RCC 7860 (cell line): ENCODE measurements around the gene ZCCHC24.
"Not testable (repeated sequence)": the region's sequence is repeated elsewhere in the genome, so short reads cannot be mapped to it uniquely, and the experiment has no call there.

Experiments
- DNase-seq: peaks from one replicate; pipeline ENCODE4 v3.0.0-alpha.2; 2015; ENCODE audit warnings: low spot score
- FAIRE-seq: peaks from 2 replicates; lab custom pipeline; 2012; peaks lifted over from hg19 to GRCh38; lab: Jason Lieb, UNC

ZCCHC24 gene

DNA sequence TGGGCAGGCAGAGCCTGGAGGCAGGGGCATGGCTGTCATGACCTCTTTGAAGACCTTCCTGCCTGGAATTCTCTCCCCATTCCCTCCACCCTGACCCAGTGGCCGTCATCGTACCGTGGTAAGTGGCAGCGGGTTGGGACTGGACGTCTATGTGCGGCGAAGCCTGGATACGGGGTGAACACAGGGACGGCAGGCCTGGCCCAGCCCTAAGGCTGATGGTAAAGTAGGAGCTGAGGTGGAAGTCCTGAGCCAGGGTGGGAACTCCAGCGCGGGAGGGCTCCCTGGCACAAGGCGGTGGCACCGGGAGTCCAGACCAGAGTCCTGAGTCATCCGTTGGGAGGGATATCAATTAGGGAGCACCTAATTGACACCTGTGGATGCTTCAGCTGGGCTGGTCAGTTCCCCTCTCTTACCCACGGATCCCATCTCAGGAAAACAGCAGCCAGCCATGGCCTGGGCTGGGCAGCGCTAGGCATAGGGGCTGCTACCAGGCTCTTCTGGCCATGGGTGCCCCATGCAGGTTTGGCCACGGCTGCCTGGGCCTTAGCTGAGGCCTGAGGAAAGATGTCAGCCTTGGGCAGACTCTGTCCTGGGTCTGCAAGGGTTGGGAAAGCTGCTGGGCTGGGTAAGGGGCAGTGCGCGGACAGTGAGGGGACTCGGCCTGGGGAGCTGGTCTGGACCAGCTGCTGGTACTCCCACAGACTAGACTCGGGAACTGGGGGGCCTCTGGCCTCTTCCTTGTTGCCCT is 94.8 kb downstream of the ZCCHC24 start:
- no peak for DNase-seq
- no peak for FAIRE-seq

DNA sequence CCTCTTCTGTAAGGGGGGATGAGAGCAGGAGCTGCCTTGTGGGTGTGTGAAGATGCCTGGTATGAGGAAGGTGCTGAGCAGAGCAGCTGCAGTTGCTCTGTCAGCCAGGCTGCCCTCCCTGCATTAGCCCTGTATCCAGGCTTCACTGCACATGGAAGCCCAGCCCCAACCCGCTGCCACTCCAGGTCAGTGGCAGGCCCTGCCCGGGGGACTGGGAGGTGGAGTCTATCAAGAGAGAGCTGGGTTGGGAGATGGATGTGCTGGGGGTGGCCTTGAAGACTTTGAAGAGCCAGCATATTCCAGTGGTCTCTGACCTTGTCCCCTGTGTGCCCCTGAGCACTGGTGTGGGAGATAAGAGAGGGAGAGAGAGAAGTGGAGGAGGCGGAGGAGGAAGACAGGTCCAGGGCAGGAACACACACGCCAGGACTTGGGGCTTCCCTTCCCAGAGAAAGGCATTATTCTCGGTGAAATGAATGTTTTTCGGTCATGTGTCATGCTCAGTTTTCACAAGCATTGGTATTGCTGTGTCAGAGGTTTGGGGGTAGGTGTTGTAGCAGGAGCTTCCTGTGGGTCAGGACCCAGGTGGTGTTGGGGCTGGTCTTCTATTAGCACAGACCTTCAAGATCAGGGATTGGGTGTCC is 95.5 kb downstream of the ZCCHC24 start:
- DNase-seq: no peak
- no peak for FAIRE-seq

DNA sequence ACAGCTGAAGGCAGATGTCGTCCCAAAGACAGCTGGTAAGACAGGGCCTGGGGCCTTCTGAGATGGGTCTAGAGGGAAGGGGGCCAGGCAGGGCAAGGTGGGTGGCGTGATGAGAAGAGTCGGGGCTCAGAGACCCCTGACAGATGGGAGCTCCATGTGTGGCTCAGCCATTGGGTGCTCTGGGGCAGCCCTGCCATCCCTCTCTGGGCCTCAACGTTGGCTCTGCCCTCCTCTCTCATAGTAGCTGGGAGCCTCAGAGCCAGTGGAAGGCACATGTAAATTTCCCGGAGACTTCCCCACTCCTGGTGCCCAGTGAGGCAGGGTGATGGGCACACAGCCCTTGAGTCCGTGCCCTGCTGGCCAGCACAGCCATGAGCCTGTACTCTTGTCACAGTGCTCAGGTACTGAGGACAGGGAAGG is 96.3 kb downstream of the ZCCHC24 start:
- DNase-seq: no peak
- no peak for FAIRE-seq

DNA sequence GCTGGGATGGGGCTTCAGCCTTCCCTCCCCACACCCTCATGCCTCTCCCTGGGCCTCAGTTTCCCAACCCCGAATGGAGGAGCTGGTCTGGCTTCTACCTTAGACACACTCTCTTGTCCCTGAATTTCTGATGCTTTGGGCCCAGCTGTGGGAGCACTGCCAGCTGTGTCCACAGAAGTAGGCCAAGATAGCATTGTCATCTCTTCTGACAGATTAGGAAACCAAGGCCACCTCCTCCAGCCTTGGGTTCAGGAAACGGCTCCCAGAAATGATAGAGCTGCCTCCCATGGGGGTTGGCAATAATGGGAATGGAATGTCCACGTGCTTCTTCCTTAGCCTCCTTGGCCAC is 96.8 kb downstream of the ZCCHC24 start:
- DNase-seq: no peak
- no peak for FAIRE-seq

DNA sequence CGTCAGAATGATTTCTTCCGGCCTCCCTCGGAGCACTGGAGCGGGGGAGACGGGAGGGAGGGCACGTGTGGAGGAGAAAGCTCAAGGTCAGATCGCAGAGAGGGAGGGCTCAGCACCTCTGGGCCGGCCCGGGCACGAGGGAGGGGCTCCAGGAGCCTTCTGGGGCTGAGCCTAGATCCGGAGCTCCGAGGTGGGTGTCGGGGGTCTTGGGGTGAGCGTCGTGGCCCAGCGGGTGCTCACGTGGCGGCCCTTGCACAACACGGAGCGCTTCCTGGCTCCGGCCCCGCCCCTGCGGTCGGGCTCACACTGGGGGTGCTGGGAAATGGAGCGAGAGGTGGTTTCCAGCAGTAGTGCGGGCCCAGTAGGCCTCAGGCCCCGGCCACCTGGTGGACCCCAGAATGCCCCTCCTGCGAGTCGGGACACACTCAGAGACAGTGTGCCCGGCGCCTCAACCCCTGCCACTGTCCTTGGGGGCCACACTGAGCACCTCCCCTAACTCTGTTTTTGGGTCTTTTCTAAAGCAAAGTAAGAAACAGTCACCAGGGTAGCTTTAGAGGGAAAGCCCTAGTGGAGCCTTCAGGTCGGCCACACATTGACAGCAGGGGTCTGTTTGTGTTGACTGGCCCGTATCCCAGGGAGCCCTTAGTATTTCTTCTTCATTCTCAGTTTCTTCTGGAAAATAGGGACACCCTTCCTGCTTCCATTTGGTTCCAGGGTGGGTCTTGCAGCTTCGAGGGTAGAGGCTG is 97.4 kb downstream of the ZCCHC24 start:
- FAIRE-seq (no peak), DNase-seq (peak; percentile 51)

DNA sequence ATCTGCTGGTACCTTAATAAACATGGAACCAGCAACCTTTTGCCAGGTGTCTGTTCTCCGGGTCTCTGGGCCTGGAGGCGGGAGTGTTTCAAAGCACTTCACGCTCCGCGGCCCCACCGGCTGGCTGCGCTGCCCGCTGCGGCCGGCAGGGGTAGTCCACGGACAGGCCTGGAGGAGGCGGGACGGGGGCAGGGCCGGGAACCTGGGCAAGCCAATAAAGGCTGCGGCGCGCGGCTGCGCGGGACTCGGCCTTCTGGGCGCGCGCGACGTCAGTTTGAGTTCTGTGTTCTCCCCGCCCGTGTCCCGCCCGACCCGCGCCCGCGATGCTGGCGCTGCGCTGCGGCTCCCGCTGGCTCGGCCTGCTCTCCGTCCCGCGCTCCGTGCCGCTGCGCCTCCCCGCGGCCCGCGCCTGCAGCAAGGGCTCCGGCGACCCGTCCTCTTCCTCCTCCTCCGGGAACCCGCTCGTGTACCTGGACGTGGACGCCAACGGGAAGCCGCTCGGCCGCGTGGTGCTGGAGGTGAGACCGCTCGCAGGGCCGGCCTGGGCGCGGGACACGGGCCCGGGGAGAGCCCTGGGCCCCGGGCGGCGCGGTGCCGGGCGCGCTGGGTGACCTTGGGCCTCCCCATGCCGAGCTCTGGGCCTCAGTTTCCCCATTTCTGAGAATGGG is 98.1 kb downstream of the ZCCHC24 start, which contains the start of gene PPIF:
Gene PPIF, plus strand, starts transcription at position 244 of the 668 bp plus-strand sequence. Its CDS starts 80 bp downstream, at position 324.
- no peak for FAIRE-seq
- DNase-seq: peak; percentile 85

DNA sequence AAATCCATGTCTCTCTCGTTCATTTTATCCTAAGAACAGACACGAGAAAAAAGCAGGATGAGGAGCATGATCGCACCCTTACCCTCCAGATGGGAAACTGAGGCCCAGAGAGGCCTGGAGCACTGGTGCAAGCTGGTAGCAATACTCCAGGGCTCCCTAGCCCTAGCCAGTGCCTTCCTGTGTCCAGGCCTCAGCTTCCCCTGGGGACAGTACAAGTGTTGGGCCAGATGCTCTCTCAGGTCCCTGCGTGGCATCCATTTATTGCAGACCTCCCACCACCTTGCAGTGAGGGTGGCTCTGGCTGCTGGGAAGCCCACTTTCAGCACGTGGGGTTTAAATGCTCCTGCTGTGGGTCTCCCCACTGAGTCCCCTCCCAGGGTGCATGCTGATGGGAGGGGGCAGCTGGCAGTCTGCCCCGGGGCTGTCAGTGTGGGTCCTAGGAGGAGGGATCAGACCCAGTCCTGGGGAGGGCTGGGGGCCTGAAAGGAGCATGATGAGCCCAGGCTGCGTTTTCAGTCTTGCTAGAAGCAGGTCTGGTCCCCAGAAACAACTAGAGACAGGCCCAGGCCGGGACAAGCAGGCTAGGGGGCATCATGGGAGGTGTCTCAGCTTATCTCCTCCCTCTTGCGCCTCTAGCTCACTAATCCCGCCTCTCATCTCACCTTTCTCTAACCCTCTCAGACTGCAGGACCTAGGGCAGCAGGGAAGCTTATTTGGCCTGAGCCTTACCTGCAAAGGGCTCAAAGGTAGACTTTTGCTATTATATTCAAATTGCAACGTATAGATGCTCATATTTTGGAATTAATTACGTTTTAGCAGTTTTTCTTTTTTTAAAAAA is 98.8 kb downstream of the ZCCHC24 start:
- DNase-seq (no peak), FAIRE-seq (no peak)

DNA sequence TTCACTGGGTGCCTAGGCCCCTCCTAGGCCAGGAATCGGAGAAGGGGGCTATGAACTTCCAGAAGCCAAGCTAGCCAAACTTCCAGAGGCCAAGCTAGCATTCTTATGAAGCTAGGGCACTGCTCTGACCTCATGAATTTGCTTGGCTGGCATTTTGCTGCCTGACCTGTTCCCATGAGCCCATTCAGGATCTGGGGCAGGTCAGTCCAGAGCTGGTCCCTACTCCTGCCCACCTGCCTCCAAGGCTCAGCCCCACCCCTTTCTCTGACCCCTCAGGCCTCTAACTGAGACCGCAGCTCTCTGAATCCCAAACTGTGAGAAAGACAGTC is 99.4 kb downstream of the ZCCHC24 start:
- FAIRE-seq: no peak

DNA sequence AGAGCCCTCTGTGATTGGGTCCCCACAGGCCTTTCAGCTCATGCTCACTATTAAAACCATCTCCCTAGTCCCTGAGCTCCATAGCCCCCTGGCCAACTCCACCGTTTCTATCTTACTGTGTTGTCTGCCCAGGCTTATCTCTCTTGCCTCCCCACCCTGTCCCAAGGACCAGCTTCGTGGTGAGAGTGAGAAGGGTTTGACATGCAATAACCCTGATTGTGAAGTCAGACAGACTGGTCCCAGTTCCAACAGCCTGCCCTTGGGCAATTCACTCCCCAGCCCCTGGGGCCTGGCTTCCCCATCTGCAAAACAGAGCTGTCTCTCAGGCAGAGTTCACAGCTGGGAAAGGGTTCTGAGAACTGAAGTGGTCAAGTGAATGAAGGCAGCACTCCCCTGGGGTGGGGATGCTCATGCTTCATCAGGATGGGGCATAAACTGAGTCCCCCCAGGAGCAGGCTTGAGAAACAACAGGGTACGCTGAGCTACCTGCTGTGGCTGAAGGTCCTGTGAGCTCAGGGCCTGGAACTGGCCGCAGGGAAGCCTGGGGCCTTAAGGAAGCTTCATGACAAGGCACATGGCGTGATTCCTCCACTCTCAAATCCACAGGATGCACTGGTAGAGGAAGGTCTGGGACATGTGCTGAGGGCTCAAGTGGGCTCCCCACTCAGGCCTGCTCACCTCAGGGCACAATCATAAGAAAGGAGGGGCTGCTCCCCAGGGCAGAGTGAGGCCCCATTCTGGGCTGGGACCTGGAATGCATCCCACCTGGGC is 100.0 kb downstream of the ZCCHC24 start:
- no peak for DNase-seq
- FAIRE-seq: no peak

More for the DNA sequence above, 99.4 kb downstream of the ZCCHC24 start:
- DNase-seq: no peak

DNA sequence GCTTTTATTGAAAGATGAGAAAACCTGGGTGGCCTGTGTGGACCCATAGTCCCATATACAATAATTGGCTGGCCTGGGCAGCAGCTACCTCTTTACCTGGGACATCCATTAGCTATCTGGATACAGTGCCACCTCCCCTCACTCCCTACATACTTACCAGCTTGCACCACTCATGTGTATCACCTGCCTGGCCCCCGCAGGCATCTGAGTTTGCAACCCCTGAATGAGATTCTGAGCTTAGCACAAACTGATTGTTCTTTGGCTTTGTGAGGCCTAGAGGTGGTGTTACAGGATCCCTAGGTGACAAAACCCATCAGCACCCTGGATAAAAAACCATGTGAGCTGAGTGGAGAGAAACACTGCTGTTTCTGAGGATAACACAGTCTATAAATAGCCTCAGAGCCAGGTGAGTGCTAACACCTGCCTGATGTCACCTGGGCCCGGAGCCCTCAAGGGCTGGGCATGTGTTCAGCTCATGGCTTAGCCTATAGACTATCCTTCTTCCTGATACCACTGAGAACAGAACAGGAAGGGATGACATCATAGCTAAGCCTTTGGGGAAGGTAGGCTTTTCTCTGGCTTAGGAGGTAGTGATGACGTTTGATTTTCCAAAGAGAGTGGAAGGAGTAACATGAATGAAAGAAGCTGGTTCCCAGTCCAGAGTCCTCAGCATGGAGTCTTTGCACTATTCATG is 100.8 kb downstream of the ZCCHC24 start:
- no peak for DNase-seq

DNA sequence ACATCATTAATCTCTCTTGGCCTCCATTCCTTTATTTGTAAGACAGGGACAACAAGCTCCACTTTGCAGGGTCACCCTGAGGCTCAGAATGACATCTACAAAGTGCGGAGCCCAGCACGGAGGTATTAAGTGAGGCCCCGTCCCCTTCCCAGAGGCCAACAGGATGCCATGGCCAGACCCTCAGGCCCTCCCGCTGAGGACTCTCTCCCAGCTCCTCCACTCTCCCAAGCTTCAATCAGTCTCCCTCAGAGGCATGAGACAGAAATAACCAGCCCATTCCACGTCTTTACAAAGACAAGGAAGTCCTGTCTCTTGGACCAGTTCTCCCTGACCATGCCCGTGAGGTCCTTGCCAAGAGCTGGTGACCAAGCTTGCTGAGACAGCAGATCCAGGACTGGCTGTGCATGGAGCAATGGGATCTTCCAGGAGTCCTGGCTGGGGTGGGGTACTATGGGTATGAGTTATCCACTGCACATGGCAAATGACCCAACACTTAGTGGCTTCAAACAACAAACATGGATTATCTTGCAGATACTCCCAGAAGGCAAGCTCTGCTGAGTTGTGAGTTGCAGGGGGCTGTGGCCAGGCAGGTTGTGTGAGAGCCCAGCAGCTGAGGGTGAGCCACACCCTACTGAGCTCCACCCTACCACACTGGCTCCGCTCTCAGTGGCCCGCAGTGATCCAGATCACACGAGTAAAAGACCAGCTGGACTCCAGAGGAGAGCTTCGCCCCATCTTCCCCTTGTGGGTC is 102.4 kb downstream of the ZCCHC24 start:
- DNase-seq (no peak), FAIRE-seq (no peak)

More for the DNA sequence above, 100.8 kb downstream of the ZCCHC24 start:
- FAIRE-seq: no peak

DNA sequence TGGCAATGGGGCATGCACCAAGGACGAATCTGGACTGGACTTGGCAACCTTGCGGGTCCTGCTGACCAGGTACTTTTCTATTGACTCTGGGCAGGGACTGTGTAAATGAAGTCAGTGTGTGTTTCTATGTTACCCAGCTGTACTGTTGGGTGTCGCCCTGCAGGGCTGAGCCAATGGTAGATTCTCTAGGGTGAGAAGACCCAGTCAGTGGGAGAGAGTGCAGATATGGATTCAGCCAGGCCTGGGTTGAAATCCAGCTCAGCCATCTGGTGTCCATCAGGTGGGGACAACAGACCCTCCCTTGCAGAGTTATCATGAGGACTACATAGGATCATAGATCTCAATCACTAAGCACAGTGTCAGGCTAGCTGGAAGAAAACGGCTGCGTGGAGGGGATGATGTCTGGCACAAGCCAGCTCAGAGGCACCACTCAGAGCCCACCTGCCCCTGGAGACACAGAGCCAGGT is 103.1 kb downstream of the ZCCHC24 start:
- DNase-seq: no peak
- no peak for FAIRE-seq

DNA sequence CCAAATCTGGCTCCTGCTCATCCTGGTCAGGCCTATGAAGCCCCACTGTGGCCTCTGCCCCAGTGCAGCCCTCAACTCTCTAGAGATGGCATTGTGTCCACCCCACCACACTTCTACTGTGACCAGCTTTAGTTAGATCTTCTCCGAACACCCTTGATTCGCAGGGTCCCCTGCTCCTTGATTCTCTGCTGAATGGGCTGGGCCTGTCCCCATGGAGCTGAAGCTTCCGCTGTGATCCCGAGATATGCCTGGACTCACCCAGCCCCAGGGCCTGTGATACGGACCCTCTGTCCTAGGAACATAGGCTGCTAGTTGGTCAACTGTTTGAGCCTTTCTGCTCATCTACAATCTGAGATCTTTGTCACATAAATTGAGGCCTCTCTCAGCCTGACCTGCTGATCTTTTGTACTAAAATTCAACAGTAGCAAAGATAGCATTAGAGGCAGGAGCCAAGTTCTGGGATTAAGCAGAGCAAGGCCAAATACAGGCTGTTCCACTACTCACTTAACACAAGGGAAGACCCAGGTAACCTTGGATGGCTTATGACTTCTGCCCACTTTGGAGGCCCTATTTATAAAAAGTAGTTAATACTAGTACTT is 104.7 kb downstream of the ZCCHC24 start:
- no peak for FAIRE-seq
- DNase-seq: no peak

DNA sequence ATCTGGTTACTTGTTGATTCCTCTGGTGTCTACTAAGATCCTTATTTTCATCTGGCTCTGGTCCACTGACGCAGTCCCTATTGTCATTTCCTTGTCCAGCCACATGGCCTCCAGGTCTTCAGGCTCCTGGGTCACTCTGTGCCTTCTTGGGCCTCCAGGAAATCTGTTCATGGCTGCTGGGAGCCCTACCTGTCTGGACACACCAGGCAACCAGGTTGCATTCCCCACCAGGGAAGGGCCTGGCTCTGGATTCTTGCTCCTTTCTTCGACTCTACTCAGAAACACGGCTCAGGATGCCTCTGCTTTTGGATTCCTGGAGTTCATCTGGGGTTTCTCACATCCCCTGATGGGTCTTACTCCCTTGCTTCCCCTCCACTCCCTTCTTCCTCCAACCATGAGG is 106.2 kb downstream of the ZCCHC24 start:
- DNase-seq: no peak
- FAIRE-seq: no peak

DNA sequence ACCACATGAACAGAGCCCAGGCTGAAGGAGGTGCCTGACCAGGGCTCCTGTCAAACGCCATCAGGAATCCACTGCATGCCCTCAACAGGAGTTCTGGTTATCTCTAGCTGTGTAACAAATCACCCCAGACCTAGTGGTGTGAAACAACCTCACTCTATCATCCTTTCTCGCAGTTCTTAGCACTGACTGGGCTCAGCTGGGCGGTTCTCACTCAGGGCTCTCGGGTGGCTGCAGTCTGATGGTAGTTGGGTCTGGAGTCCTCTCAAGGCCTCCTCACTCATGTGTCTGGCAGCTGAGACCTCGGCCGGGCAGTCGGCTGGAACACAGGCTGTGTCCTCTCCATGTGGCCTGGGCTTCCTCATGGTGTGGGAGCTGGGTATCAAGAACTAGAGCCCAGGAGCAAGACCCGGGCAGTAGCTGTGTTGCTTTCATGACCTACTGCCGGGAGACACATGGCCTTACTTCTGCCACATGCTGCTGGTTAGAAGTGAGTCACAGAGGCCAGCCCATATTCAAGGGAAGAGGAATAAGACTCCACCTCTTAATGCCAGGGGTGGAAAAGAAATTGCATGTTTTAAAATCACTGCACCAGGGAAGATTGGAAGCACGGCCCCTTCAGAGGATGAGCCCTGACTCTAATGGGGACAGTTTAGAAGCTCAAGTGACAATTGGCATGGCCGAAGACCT is 107.5 kb downstream of the ZCCHC24 start:
- DNase-seq, FAIRE-seq: not testable (repeated sequence)

DNA sequence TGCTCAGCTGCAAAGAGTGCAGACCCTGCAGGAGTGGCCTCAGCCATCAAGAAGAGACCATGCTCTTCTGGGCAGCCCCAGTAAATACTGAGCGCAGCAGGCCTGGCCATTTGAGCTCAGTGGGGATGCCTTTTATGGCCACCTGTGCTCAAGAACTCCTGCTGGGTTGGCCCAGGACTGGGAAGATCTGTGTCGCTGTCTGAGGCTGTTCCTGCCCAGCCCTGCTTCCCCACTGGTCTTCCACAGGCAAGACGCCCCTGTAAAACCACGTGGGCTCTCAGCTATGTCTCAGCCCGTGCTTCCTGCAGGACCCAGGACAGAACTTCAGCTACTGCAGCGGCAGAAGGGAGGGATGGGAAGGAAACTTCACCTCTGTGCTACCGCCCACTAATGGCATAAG is 108.7 kb downstream of the ZCCHC24 start:
- FAIRE-seq: no peak
- DNase-seq: no peak

DNA sequence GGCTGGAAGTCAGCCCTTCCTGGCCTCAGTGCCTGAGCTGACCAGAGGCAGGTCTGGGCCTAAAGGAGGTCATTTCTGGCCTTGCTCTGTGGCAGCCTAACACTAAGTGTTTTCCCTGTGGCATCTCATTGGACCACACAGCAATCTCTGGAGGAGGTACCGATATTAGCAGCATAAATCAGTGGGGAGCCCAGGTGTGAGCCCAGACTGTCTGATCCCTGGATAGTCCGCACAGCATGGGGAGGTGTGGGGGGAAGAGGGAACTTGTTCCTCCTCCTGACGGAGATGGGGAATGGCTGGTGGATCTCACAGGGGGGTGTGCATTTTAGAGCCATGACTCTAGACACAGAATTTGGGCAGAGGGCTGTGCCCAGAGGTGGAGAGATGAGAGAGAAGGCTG is 109.1 kb downstream of the ZCCHC24 start:
- DNase-seq: no peak
- FAIRE-seq: no peak
